ENCODE measurements around the gene DLG3. TPM values are rescaled to one million over a fixed set of nuclear protein-coding genes. Genes with fewer than 3 reads are reported as not detected.
"Not testable (repeated sequence)": the region's sequence is repeated elsewhere in the genome, so short reads cannot be mapped to it uniquely, and the experiment has no call there.

The DLG3 gene
- polyA plus RNA-seq, 2 of the 4 experiments (the other 2 are of a cell fraction): 3.2 to 12.8 TPM

- peak overlapping the region; percentile 29; the same call in 1 of the 3 replicates for H3K4me2 ChIP-seq
- peak; percentile 97 for FAIRE-seq
Measured at GRCh38 chrX:70509078-70509477, 64.4 kb downstream of the DLG3 start.

GRCh38 chrX:70515270-70515669 is 70.6 kb downstream of the DLG3 start:
- H3K9me3 ChIP-seq; DNase-seq (ENCODE audit: low read depth in 1 of 2, low spot score in 1 of 2); FAIRE-seq; H3K4me2 ChIP-seq; ATAC-seq; H3K27ac ChIP-seq; H3K4me3 ChIP-seq; CTCF ChIA-PET; POLR2A ChIA-PET; H3K4me1 ChIP-seq: not testable (repeated sequence)
- WGBS (ENCODE audit: missing lambda C conversion rate): 20% methylated on average over 2 of the region's 4 CpGs

More at GRCh38 chrX:70509078-70509477, 64.4 kb downstream of the DLG3 start:
- no peak for TF ChIP-seq TP53 (CRISPR knock-in tag; IDR thresholded peaks at IDR 0.05)
- no peak for TF ChIP-seq CBX8 (IDR thresholded peaks at IDR 0.05)
- no peak for TF ChIP-seq HDAC2 (IDR thresholded peaks at IDR 0.05)
- TF ChIP-seq RFX5 (IDR thresholded peaks at IDR 0.05): no peak
- no peak for TF ChIP-seq HOXB13 (CRISPR knock-in tag; IDR thresholded peaks at IDR 0.05; ENCODE audit: low read depth)
- peaks cover 9% of the 10 kb centered on the region; the same call in 2 of the 3 replicates for H3K4me1 ChIP-seq
- POLR2A ChIA-PET: no interaction called here
- ATAC-seq: no peak
- H3K9me3 ChIP-seq: no peaks in the 10 kb centered on the region
- 78% methylated on average over 4 of the region's 4 CpGs for WGBS (ENCODE audit: missing lambda C conversion rate)
- no peak overlapping the region; a peak in 2 of 6 replicates for H3K27ac ChIP-seq
- DNase-seq (ENCODE audit: low read depth in 1 of 2, low spot score in 1 of 2): no peak
- CTCF ChIA-PET: no interaction called here
- H3K4me3 ChIP-seq: no peak overlapping the region

DNA sequence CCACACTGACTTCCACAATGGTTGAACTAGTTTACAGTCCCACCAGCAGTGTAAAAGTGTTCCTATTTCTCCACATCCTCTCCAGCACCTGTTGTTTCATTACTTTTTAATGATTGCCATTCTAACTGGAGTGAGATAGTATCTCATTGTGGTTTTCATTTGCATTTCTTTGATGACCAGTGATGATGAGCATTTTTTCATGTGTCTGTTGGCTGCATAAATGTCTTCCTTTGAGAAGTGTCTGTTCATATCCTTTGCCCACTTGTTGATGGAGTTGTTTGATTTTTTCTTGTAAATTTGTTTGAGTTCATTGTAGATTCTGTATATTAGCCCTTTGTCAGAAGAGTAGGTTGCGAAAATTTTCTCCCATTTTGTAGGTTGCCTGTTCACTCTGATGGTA is 71.1 kb downstream of the DLG3 start:
- POLR2A ChIA-PET; CTCF ChIA-PET; H3K9me3 ChIP-seq; H3K4me2 ChIP-seq; H3K4me3 ChIP-seq; DNase-seq (ENCODE audit: low read depth in 1 of 2, low spot score in 1 of 2); ATAC-seq; H3K4me1 ChIP-seq; FAIRE-seq; H3K27ac ChIP-seq: not testable (repeated sequence)
- WGBS (ENCODE audit: missing lambda C conversion rate): 44% methylated on average over 1 of the region's 1 CpG

- WGBS (ENCODE audit: missing lambda C conversion rate): 1% methylated on average over 8 of the region's 8 CpGs
- POLR2A ChIA-PET: interaction anchor here (0.6 kb wide), 1 partner anchor 139 kb away, joined by 4 read pairs; no protein-coding TSS in a partner anchor
- H3K9me3 ChIP-seq: no peaks in the 10 kb centered on the region
- peak overlapping the region; percentile 56 for H3K4me2 ChIP-seq
- ATAC-seq (peak; percentile 50 to 95; a peak in 4 of 6 replicates), DNase-seq (ENCODE audit: low read depth in 1 of 2, low spot score in 1 of 2) (peak; percentile 24 to 76), FAIRE-seq (no peak)
- H3K27ac ChIP-seq: peak overlapping the region; percentile 55 to 75; a peak in 4 of 6 replicates
- H3K4me3 ChIP-seq: no peak overlapping the region
- CTCF ChIA-PET: no interaction called here
- H3K4me1 ChIP-seq: peaks cover 29% of the 10 kb centered on the region
- TF ChIP-seq SMC3 (IDR thresholded peaks at IDR 0.05): no peak
- TF ChIP-seq FOXS1 (CRISPR knock-in tag; IDR thresholded peaks at IDR 0.05): no peak
- no peak for TF ChIP-seq CBX8 (IDR thresholded peaks at IDR 0.05)
- TF ChIP-seq, protein P1, sequence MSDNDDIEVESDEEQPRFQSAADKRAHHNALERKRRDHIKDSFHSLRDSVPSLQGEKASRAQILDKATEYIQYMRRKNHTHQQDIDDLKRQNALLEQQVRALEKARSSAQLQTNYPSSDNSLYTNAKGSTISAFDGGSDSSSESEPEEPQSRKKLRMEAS (IDR thresholded peaks at IDR 0.05): peak; percentile 81
- no peak for TF ChIP-seq CBX2 (IDR thresholded peaks at IDR 0.05; ENCODE audit: borderline replicate concordance, low read depth)
- no peak for TF ChIP-seq POLR2A (IDR thresholded peaks at IDR 0.05; ENCODE audit: low read length)
- no peak for TF ChIP-seq KDM1A (IDR thresholded peaks at IDR 0.05; ENCODE audit: low read depth)
- peak in 1 of 2 experiments; percentile 33; a peak in 1 of 5 replicates for TF ChIP-seq JUN (IDR thresholded peaks at IDR 0.05)
- TF ChIP-seq CEBPB (IDR thresholded peaks at IDR 0.05): no peak
- TF ChIP-seq, protein P2, sequence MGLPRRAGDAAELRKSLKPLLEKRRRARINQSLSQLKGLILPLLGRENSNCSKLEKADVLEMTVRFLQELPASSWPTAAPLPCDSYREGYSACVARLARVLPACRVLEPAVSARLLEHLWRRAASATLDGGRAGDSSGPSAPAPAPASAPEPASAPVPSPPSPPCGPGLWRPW (IDR thresholded peaks at IDR 0.05): no peak
- peak; percentile 65; the same call in 1 of the 2 replicates for TF ChIP-seq GATA3 (IDR thresholded peaks at IDR 0.05; ENCODE audit: borderline replicate concordance)
- 0 out of 5 replicates have a peak, but pooled peaks of 1 of the 2 experiments have one; percentile 7 for TF ChIP-seq RAD21 (conservative IDR thresholded peaks at IDR 0.05 in 1 of 2, IDR thresholded peaks at IDR 0.05 in 1 of 2)
- no peak for TF ChIP-seq NR3C1 (IDR thresholded peaks at IDR 0.05)
- peak in 1 of 2 experiments; percentile 37; a peak in 1 of 5 replicates for TF ChIP-seq EP300 (IDR thresholded peaks at IDR 0.05)
- TF ChIP-seq, protein P3, sequence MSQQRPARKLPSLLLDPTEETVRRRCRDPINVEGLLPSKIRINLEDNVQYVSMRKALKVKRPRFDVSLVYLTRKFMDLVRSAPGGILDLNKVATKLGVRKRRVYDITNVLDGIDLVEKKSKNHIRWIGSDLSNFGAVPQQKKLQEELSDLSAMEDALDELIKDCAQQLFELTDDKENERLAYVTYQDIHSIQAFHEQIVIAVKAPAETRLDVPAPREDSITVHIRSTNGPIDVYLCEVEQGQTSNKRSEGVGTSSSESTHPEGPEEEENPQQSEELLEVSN (IDR thresholded peaks at IDR 0.05; ENCODE audit: borderline replicate concordance, low read depth): no peak
- TF ChIP-seq HDAC2 (IDR thresholded peaks at IDR 0.05): no peak
- peak; percentile 55; the same call in 1 of the 2 replicates for TF ChIP-seq MYC (IDR thresholded peaks at IDR 0.05; ENCODE audit: borderline replicate concordance, low read length)
- TF ChIP-seq, protein P4, sequence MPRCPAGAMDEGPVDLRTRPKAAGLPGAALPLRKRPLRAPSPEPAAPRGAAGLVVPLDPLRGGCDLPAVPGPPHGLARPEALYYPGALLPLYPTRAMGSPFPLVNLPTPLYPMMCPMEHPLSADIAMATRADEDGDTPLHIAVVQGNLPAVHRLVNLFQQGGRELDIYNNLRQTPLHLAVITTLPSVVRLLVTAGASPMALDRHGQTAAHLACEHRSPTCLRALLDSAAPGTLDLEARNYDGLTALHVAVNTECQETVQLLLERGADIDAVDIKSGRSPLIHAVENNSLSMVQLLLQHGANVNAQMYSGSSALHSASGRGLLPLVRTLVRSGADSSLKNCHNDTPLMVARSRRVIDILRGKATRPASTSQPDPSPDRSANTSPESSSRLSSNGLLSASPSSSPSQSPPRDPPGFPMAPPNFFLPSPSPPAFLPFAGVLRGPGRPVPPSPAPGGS (IDR thresholded peaks at IDR 0.05): no peak
- no peak for TF ChIP-seq FOSL2 (IDR thresholded peaks at IDR 0.05)
- peak; percentile 40; the same call in 1 of the 2 replicates for TF ChIP-seq FOSL2 (CRISPR knock-in tag; IDR thresholded peaks at IDR 0.05)
Measured at GRCh38 chrX:70525733-70526132, 81.1 kb downstream of the DLG3 start.
